GM21423 (cell line): ENCODE measurements around the gene RNF213.
"Not testable (repeated sequence)": the region's sequence is repeated elsewhere in the genome, so short reads cannot be mapped to it uniquely, and the experiment has no call there.

ENCODE experiments used
- ATAC-seq: cut with Tn5 transposase; IDR thresholded peaks from one replicate; pipeline ENCODE4 v1.9.1; 2021; ENCODE audit warnings: mild to moderate bottlenecking, moderate library complexity; ENCODE audit not compliant: unreplicated experiment

The RNF213 gene

DNA sequence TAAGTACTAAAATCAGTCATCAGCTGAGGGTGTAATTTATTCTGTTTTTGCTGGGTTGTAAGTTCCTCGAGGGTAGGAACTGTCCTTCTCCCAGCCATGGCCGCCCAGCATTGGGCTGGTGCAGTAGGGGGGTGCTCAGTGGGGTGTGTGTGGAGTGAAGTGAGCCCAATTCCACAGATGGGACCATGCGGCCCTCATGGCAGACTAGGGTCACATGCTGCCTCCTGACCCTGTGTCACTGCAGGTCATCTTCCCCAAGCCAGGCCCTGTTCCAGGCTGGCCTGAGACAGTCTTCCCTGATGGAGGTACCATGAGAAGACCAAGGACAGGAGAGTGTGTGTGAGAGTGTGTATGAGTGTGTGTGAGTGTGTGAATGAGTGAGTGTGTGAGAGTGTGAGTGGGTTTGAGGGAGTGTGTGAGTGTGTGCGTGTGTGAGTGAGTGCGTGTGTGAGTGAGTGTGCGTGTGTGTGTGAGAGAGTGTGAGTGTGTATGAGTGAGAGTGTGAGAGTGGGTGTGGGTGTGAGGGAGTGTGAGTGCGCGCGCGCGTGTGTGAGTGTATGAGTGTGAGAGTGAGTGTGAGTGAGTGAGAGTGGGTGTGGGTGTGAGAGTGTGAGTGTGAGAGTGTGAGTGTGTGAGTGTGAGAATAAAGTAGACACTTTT, 36.7 kb upstream of the RNF213 start:
- no peak for ATAC-seq

GRCh38 chr17:80224683-80225082, 36.0 kb upstream of the RNF213 start:
- ATAC-seq, result no peak

DNA sequence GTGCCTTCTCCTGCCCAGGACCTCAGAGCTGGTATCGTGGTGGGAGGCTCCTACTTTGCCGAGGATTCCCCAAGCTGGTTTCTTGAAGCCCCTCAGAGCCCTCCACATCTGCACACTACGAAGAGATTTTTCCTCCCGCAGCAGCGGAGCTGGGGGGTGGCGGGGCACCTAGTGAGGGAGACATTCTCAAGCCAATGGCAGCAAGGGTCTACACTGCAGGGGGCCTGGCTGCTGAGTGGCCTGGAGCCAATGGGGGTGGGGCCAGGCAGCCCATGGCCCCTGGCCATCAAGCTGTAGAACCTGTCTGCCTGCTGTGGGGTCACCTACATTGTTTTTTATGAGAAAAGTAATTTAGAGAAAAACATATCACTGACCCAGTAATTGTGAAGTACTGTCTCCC, 35.4 kb upstream of the RNF213 start:
- no peak for ATAC-seq

DNA sequence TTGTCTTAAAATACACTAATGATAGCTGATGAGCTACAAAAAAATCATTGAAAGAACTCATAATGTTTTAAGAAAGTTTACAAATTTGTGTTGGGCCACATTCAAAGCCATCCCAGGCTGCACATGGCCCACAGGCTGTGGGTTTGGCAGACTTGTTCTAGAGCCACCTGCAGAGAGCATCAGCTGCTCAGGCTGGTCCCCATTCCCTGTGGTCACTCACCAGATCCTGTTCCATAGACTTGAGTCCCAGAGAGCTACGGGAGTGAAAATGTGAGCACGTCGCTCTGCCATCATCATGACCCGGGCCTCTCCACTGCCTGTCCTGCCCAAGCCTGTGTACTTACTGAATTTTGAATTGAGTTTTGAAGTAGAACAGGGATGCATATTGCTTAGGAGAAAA, 33.5 kb upstream of the RNF213 start:
- no peak for ATAC-seq

DNA sequence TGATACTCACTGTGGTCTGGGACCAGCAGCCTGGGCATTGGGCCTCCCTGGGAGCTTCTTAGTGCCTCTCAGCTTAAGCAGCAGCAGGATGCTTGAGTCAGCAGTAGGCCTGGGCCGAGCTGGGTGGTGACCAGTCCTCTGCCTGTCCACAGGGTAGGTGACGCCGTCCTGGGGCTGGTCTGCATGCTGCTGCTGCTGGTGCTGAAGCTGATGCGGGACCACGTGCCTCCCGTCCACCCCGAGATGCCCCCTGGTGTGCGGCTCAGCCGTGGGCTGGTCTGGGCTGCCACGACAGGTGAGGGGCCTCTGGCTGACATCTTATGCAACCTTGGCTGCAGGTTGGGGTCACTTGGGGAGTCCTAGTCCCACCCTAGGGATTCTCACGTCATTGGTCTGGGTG, 33.0 kb upstream of the RNF213 start:
- no peak for ATAC-seq

DNA sequence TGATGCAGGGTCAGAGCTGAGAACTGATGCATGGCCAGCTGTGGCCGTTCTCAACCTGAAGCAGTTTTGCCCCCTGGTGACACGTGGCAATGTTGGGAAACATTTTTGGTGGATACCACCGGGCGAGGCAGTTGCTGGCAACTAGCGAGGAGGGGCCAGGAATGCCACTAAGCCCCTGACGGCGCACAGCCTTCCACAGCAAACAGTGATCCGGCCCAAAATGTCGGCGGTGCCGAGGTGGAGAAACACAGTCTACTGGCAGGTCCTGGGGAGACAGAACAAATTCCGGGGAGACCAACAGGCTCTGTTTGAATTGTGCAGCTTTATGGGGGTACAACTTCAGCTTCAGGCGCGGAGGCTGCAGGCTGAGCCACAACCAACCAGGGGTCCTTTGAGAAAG, 32.2 kb upstream of the RNF213 start:
- ATAC-seq, result no peak

- no peak for ATAC-seq
Measured at GRCh38 chr17:80229011-80229410, 31.6 kb upstream of the RNF213 start.

- no peak for ATAC-seq
Measured at GRCh38 chr17:80232438-80232837, 28.2 kb upstream of the RNF213 start.

GRCh38 chr17:80233202-80233601, 27.4 kb upstream of the RNF213 start:
- no peak for ATAC-seq

- no peak for ATAC-seq
Measured at GRCh38 chr17:80236911-80237310, 23.7 kb upstream of the RNF213 start.

DNA sequence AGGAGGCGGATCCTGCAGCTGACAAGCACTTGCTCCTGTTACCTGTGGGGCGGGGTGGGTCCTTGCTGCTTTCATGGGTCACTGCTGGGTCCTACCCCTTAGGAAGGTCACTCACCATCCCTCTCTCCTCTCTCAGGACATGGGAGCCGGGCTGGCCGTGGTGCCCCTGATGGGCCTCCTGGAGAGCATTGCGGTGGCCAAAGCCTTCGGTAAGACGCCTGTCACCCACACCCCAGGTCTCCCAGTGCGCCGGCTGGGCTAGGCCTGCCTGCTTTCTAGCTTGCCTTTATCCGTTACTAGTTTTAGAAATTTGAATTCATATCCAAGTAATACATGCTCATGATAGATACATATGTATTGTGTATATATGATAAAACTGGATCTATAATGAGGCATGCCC, 23.3 kb upstream of the RNF213 start:
- ATAC-seq, result no peak

GRCh38 chr17:80242505-80242904, 18.1 kb upstream of the RNF213 start:
- no peak for ATAC-seq

DNA sequence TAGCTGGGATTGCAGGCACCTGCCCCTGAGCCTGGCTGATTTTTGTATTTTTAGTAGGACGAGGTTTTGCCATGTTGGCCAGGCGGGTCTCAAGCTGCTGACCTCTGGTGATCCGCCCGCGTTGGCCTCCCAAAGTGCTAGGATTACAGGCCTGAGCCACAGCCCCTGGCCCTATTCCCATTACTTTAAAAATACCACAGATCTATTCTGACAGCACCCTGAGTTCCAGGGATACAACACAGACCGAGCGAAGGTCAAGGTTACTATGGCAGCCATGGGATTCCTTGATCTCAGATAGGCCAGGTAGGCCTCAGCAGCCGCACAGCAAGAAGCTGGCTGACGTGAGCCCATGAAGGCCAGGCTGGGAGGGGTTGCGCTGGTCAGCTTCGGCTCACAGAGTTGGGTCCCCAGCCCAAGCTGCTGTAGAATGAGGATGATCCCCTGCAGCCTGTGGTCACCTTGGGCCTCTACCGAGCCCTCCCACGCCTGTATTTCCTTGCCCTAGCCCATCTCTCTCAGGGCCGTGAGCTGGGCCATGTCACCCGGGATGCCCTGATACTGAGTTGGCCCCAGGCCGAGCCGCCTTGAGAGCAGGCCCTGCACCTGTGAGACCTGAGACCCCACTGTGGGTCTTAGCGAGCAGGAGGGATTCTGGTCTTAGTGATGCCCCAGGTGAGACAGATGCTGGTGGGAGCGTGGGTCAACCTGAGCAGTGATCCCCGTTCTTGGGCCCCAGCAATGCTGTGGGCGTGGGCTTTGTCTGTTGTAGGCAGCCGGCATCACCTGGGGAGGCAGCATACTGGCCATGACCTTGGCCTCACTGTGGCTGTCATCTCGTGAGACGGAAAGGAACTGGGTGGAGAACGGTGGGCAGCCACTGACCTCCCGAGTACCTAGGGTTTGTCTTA, 16.9 kb upstream of the RNF213 start:
- ATAC-seq, result no peak

DNA sequence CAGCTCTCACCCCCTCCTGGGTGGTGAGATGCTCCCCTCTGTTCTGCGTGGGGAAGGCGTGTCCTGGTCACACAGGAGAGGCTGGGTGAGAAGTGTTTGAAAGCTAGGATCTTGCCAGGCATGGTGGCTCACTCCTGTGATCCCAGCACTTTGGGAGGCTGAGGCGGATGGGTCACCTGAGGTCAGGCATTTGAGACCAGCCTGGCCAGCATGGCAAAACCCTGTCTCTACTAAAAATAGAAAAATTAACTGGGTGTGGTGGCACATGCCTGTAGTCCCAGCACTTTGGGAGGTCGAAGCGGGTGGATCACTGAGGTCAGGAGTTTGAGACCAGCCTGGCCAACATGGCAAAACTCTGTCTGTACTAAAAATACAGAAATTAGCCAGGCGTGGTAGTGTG, 16.2 kb upstream of the RNF213 start:
- ATAC-seq, result not testable (repeated sequence)

GRCh38 chr17:80244871-80245509, 15.7 kb upstream of the RNF213 start:
- no peak for ATAC-seq

DNA sequence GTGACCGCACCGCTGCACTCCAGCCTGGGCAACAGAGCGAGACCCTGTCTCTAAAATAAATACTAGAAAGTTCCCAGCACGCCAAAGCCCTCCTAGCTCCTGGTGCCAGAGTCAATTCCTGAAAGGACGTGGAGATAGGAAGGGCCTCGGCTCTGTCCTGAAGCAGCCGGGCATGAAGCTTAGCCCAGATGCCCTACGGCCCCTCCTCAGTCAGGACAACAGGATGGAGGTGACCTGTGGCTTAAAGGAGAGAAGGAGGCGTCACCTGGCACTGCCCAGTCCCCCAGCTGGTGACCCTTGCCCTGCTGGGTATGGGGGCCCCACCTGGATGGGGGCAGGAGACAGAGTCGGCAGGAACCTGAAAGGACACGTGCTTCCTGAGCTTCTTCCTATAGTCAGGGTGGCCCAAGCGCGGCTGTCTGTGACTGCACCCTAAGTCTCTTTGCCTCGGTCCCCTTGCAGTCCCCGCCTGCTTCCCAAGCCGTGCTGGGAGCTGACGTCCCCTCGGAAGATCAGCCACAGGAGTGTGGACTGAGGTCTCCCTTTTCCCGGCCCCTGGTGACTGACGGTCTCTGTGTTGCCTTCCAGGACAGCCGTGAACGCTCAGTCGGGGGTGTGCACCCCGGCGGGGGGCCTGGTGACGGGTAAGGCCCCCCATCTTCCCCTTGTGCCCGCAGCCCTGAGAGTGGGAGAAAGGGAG, 14.9 kb upstream of the RNF213 start:
- no peak for ATAC-seq

GRCh38 chr17:80246266-80246681, 14.4 kb upstream of the RNF213 start:
- ATAC-seq, result no peak

DNA sequence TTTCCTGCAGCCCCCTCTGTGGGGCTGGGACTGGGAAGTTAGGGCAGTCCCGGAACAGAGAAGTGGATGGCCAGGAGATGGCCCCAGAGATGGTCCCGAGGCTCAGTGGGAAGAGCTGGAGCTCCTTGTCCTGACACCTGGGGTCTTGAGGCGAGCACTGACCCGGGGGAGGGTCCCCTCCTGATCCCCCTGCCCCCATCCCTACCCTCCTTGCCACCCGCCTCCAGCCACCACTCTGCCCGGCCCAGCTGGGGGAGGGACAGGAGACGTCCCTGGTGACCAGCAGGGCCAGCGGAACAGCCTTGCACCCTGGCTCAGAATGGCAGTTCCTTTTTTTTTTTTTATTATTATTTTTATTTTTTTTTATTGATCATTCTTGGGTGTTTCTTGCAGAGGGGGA, 13.9 kb upstream of the RNF213 start:
- ATAC-seq, result no peak

GRCh38 chr17:80247561-80247960, 13.1 kb upstream of the RNF213 start:
- no peak for ATAC-seq

DNA sequence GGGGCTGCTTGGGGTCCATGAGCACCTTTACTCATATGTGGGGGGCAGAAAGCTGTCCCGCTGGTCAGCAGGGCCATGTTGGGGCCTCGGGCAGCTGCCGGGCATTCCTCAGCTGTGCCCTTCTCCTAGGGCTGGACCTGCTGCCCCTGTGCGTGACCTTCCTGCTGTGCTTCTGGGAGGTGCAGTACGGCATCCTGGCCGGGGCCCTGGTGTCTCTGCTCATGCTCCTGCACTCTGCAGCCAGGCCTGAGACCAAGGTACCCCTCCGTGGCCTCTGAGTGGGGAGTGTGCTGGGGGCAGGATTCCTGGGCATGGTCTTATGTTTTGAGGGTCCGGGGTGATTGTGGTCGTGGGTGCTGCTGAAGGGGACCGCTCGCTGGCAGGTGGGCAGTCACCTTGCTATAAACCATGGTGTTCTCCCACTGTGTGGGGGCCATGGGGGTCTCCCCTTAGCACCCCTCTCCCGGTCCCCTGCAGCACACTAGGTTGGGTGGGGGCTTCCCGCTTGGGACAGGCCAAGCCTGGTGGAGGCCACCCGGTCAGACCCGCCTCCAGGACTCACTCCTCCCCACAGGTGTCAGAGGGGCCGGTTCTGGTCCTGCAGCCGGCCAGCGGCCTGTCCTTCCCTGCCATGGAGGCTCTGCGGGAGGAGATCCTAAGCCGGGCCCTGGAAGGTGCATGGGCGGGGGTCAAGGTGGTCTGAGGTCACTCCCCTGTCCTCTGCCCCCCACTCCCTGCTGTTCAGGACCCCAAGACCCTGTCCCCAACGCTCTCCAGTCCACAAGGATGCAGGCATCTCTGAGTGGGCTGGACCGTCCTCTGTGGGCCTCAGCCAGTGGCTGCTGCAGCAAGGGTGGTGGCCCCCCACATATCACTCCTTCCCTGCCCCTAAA, 12.4 kb upstream of the RNF213 start:
- ATAC-seq, result no peak
